Right lobe of liver (tissue), 4 donors: ENCODE measurements around the gene LRRC37B.
"Not testable (repeated sequence)": the region's sequence is repeated elsewhere in the genome, so short reads cannot be mapped to it uniquely, and the experiment has no call there.

Experiments used
- POLR2A ChIP-seq: fragments of 450-650 bp; IDR thresholded peaks from one replicate; pipeline ENCODE4 v1.6.1; 2017; ENCODE audit warnings: antibody characterized with exemption, mild to moderate bottlenecking
- TF ChIP-seq, protein P1 (sequence below), 4 donors: fragments of 200-600 bp in 3 of 4; fragments of 450-650 bp in 1 of 4; IDR thresholded peaks; one replicate each; pipeline versions ENCODE4 v1.5.1 to v1.8.0; 2016 to 2022; ENCODE audit warnings: antibody characterized with exemption in 4 of 4, mild to moderate bottlenecking in 2 of 4
- donor health status: DM: no; HTN: no; CAD: no.
- donor health status: DM: no; HTN: no; CAD: no.
- donor health status: DM: no; HTN: yes; CAD: no.

DNA sequence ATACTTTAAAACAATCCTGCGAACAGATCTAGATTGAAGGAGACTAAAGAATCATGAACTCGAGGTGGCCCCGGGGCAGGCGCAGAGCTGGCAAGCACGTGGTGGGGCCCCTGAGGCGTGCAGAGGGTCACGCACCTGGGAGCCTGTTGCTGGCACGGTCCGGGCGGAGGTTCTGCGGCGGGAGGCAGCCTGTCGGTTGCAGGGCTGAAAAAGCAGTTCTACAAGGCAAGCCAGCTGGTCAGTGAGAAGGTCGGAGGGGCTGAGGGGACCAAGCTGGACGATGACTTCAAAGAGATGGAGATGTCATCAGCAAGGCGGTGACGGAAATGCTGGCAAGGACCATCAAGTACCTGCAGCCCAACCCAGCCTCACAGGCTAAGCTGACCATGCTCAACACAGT is 33.1 kb downstream of the LRRC37B start:
- not testable (repeated sequence) for TF ChIP-seq POLR2A
- TF ChIP-seq, protein P1, sequence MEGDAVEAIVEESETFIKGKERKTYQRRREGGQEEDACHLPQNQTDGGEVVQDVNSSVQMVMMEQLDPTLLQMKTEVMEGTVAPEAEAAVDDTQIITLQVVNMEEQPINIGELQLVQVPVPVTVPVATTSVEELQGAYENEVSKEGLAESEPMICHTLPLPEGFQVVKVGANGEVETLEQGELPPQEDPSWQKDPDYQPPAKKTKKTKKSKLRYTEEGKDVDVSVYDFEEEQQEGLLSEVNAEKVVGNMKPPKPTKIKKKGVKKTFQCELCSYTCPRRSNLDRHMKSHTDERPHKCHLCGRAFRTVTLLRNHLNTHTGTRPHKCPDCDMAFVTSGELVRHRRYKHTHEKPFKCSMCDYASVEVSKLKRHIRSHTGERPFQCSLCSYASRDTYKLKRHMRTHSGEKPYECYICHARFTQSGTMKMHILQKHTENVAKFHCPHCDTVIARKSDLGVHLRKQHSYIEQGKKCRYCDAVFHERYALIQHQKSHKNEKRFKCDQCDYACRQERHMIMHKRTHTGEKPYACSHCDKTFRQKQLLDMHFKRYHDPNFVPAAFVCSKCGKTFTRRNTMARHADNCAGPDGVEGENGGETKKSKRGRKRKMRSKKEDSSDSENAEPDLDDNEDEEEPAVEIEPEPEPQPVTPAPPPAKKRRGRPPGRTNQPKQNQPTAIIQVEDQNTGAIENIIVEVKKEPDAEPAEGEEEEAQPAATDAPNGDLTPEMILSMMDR (IDR thresholded peaks at IDR 0.05) = not testable (repeated sequence)
